HepG2 (cell line): ENCODE data around the gene DCUN1D4. TPM values are rescaled to one million over a fixed set of nuclear protein-coding genes. Genes with fewer than 3 reads are reported as not detected.

ENCODE experiments used
- ATM ChIP-seq: fragments of 450-650 bp; IDR thresholded peaks from 2 replicates; pipeline ENCODE4 v1.7.1; 2017; ENCODE audit warnings: mild to moderate bottlenecking, borderline replicate concordance
- JARID2 ChIP-seq: sonication (generic); formaldehyde crosslinking; IDR thresholded peaks from 2 replicates; pipeline ENCODE4 v1.8.1; 2023; ENCODE audit warnings: missing genetic modification reagents, inconsistent platforms; ENCODE audit not compliant: insufficient replicate concordance
- NFKB2 ChIP-seq: sonication (generic); formaldehyde crosslinking; IDR thresholded peaks from 2 replicates; pipeline ENCODE4 v1.4.0; 2020; ENCODE audit warnings: missing genetic modification reagents, borderline replicate concordance
- NONO ChIP-seq, 2 experiments: fragments of 450-650 bp in 1 of 2; sonication (generic) in 1 of 2; formaldehyde crosslinking in 1 of 2; IDR thresholded peaks in 1 of 2; conservative IDR thresholded peaks in 1 of 2; 2 replicates each; pipeline versions ENCODE4 v1.6.1 to v1.8.0; 2017 to 2022; ENCODE audit warnings: mild to moderate bottlenecking in 1 of 2, missing genetic modification reagents in 1 of 2, moderate library complexity in 1 of 2
- PCBP2 ChIP-seq: fragments of 200-400 bp; formaldehyde crosslinking; optimal IDR thresholded peaks from 2 replicates; pipeline ENCODE3; 2018; ENCODE audit warnings: low read length, low read depth; ENCODE audit not compliant: poor library complexity, severe bottlenecking
- RFX5 ChIP-seq: IDR thresholded peaks from 2 replicates; pipeline ENCODE4 v1.6.1; 2011; ENCODE audit warnings: low read depth, low read length, improper control_type of control experiment
- SMAD1 ChIP-seq: sonication (generic); formaldehyde crosslinking; IDR thresholded peaks from 2 replicates; pipeline ENCODE4 v1.4.0; 2020; ENCODE audit warnings: missing genetic modification reagents, low read depth, mild to moderate bottlenecking, borderline replicate concordance
- SNAPC5 ChIP-seq: sonication (generic); formaldehyde crosslinking; IDR thresholded peaks from 2 replicates; pipeline ENCODE4 v1.8.1; 2023; ENCODE audit warnings: mild to moderate bottlenecking, missing genetic modification reagents, borderline replicate concordance
- SRSF4 ChIP-seq: fragments of 200-400 bp; formaldehyde crosslinking; IDR thresholded peaks from one replicate; pipeline ENCODE4 v1.6.1; 2018; ENCODE audit warnings: mild to moderate bottlenecking, low read depth, low read length, moderate library complexity; ENCODE audit not compliant: poor library complexity, severe bottlenecking
- STAT5B ChIP-seq: sonication (generic); formaldehyde crosslinking; IDR thresholded peaks from 2 replicates; pipeline ENCODE4 v1.4.0; 2020; ENCODE audit warnings: missing genetic modification reagents
- TRAFD1 ChIP-seq: sonication (generic); formaldehyde crosslinking; IDR thresholded peaks from 2 replicates; pipeline ENCODE4 v1.5.1; 2020; ENCODE audit warnings: missing genetic modification reagents, mild to moderate bottlenecking, borderline replicate concordance
- ZMYM3 ChIP-seq: sonication (generic); formaldehyde crosslinking; IDR thresholded peaks from 2 replicates; pipeline ENCODE4 v1.5.1; 2020; ENCODE audit warnings: mild to moderate bottlenecking, missing genetic modification reagents
- ZNF577 ChIP-seq: sonication (generic); formaldehyde crosslinking; IDR thresholded peaks from 2 replicates; pipeline ENCODE4 v1.4.0; 2020; ENCODE audit warnings: mild to moderate bottlenecking, low read depth, missing genetic modification reagents, borderline replicate concordance
- ZNF619 ChIP-seq: sonication (generic); formaldehyde crosslinking; IDR thresholded peaks from 2 replicates; pipeline ENCODE4 v1.4.0; 2020; ENCODE audit warnings: mild to moderate bottlenecking, missing genetic modification reagents
- ZNF687 ChIP-seq: sonication (generic); formaldehyde crosslinking; IDR thresholded peaks from 2 replicates; pipeline ENCODE4 v1.5.1; 2020; ENCODE audit warnings: mild to moderate bottlenecking, missing genetic modification reagents, moderate library complexity
- polyA plus RNA-seq, 8 experiments: library from polyadenylated mRNA; depleted of rRNA in 3 of 8; stranded (reverse) in 7 of 8; unstranded in 1 of 8; fragments of >200 nt; fragmentation: Illumina TruSeq in 4 of 8; extraction: Trizol in 4 of 8; gene quantifications; 2 replicates each; pipeline versions ENCODE4 v1.2.1 to v1.2.3, GENCODE V29; 2011 to 2016; ENCODE audit warnings: low read depth in 4 of 8, missing spikeins in 1 of 8, mixed read lengths in 1 of 8; ENCODE audit not compliant: insufficient read depth in 1 of 8
- total RNA-seq, 5 experiments: library from RNA; depleted of rRNA; stranded (reverse); fragments of >200 nt; fragmentation: Illumina TruSeq; extraction: Trizol; gene quantifications; 2 replicates each; pipeline ENCODE4 v1.2.3, GENCODE V29; 2016; ENCODE audit warnings: low read depth in 1 of 5
- TF ChIP-seq, protein P1 (sequence below): sonication (generic); formaldehyde crosslinking; IDR thresholded peaks from 2 replicates; pipeline ENCODE4 v1.5.0; 2020; ENCODE audit warnings: mild to moderate bottlenecking, missing genetic modification reagents
- TF ChIP-seq, protein P2 (sequence below): sonication (generic); formaldehyde crosslinking; IDR thresholded peaks from 2 replicates; pipeline ENCODE4 v1.4.0; 2020; ENCODE audit warnings: mild to moderate bottlenecking, missing genetic modification reagents
- TF ChIP-seq, protein P3 (sequence below): IDR thresholded peaks from 2 replicates; pipeline ENCODE4 v1.6.1; 2016; ENCODE audit warnings: control low read depth

The DCUN1D4 gene
- total and polyA plus RNA-seq, 2 of the 13 experiments (the other 11 are each of a cell fraction or from before 2014, with no cell fraction given) = 27.9 to 44.4 TPM

DNA sequence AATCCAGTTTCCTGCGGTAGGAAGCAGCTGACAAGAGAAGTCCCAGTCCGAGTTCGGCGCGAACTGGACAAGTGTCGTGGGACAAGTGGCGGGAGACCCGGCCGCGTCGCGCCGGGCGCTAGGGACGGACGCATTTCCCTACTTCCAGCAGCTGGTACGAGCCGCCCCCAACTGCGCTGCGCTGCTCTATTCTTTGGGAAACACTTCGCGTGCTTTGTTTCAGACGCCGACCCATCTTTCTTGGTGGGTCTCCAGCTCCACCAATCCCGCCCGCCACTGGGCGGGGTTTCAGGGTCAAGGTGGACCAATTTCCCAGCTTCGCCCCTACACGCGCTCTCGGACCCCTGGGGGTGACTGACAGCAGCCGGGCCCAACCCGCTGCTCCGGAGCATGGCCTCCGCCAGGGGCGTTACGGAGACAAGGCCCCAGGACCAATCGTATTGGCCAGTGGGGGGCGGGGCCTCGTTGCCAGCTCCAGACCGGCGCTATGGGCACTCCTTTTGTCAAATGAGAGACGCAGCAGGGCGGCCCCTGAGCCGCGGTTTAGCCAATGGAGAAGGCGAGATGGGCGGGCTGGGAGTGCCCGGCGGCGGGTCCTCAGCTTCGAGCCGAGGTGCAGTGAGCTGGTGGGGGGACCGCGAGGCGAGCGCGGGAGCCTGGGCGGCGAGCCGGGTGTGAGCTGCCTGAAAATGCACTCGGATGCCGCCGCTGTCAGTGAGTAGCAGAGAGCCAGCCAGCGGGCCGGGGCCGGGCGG lies at the start of gene DCUN1D4 (continued):
- TF ChIP-seq ZNF577 (CRISPR knock-in tag) (no peak), NFKB2 (CRISPR knock-in tag) (no peak), SMAD1 (CRISPR knock-in tag) (no peak), TRAFD1 (CRISPR knock-in tag) (no peak), JARID2 (CRISPR knock-in tag) (peak; percentile 57), ATM (no peak), PCBP2 (no peak), ZNF619 (CRISPR knock-in tag) (no peak), RFX5 (no peak), ZMYM3 (CRISPR knock-in tag) (no peak), SNAPC5 (no peak), SRSF4 (no peak), NONO (IDR thresholded peaks at IDR 0.05) (no peak), NONO (CRISPR knock-in tag; conservative IDR thresholded peaks at IDR 0.05) (no peak; the same call in 1 of the 2 replicates), ZNF687 (CRISPR knock-in tag) (peak; percentile 86), STAT5B (no peak)
- TF ChIP-seq, protein P1, sequence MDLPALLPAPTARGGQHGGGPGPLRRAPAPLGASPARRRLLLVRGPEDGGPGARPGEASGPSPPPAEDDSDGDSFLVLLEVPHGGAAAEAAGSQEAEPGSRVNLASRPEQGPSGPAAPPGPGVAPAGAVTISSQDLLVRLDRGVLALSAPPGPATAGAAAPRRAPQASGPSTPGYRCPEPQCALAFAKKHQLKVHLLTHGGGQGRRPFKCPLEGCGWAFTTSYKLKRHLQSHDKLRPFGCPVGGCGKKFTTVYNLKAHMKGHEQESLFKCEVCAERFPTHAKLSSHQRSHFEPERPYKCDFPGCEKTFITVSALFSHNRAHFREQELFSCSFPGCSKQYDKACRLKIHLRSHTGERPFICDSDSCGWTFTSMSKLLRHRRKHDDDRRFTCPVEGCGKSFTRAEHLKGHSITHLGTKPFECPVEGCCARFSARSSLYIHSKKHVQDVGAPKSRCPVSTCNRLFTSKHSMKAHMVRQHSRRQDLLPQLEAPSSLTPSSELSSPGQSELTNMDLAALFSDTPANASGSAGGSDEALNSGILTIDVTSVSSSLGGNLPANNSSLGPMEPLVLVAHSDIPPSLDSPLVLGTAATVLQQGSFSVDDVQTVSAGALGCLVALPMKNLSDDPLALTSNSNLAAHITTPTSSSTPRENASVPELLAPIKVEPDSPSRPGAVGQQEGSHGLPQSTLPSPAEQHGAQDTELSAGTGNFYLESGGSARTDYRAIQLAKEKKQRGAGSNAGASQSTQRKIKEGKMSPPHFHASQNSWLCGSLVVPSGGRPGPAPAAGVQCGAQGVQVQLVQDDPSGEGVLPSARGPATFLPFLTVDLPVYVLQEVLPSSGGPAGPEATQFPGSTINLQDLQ (CRISPR knock-in tag) = no peak
- TF ChIP-seq, protein P2, sequence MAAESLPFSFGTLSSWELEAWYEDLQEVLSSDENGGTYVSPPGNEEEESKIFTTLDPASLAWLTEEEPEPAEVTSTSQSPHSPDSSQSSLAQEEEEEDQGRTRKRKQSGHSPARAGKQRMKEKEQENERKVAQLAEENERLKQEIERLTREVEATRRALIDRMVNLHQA (CRISPR knock-in tag) = no peak
- TF ChIP-seq, protein P3, sequence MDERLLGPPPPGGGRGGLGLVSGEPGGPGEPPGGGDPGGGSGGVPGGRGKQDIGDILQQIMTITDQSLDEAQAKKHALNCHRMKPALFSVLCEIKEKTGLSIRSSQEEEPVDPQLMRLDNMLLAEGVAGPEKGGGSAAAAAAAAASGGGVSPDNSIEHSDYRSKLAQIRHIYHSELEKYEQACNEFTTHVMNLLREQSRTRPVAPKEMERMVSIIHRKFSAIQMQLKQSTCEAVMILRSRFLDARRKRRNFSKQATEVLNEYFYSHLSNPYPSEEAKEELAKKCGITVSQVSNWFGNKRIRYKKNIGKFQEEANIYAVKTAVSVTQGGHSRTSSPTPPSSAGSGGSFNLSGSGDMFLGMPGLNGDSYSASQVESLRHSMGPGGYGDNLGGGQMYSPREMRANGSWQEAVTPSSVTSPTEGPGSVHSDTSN (CRISPR knock-in tag) = peak; percentile 97
